GM21381 (cell line): ENCODE results near the gene ADARB1.

Experiments used
- ATAC-seq: cut with Tn5 transposase; IDR thresholded peaks from one replicate; pipeline ENCODE4 v1.9.1; 2021; ENCODE audit warnings: mild to moderate bottlenecking, moderate library complexity; ENCODE audit not compliant: unreplicated experiment

ADARB1 gene

DNA sequence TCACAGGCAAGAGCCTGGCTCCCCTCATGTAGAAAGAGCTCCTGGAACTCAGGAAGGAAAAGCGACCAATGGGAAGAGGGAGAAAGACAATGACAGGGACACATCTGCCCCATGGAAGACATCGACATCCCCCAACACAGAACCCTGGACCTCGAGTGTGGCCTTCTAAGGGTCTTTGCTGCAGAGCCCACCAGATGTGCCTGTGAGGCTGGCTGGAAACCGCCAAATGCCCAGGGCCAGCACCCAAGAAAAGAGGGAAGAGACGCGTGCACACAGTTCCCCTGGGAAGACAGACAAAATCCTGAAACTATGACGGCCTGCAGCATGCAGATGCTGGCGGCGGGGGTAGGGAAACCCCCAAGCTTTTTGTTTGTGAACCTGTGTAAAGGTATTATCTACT is 36.4 kb upstream of the ADARB1 start:
- no peak for ATAC-seq

DNA sequence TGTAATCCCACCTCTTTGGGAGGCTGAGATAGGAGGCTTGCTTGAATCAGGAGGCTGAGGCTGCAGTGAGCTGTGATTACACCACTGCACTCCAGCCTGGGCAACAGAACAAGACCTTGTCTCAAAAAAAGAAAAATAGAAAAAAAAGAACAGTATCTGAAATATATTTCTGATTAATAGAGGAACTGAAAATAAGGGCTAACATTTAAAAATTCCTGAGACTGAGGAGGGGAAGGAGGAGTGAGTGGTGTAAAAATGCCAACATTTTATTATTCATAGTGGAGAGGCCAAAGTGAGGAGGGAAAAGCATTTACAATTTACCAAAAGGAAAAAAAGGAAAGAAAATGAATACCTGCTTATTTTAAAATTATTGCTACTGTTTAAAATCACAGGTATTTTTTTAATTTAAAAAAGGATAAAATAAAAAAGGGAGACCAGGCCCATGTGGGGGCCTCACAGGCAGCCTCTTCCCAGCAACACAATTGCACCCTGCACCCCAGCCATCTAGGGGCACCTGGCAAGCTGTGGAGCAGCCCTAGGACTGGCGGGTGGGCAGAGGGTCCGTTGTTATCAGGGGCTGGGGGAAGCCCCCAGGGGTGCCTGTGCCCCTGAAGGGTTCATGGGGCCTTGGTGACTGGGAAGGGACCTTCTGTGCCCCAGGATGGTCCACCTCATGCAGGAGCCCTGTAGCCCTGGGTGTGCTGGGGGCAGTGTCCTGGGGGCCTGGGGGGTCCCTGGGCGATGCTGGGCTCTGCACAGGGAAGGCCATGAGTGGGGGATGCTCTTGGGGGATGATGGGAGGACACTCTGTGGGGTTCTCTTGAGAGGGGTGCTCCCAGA is 34.8 kb upstream of the ADARB1 start:
- no peak for ATAC-seq

- no peak for ATAC-seq
Measured at GRCh38 chr21:45040157-45040711, 34.1 kb upstream of the ADARB1 start.

GRCh38 chr21:45040739-45041138 is 33.6 kb upstream of the ADARB1 start:
- no peak for ATAC-seq

- no peak for ATAC-seq
Measured at GRCh38 chr21:45041351-45041805, 33.0 kb upstream of the ADARB1 start.

DNA sequence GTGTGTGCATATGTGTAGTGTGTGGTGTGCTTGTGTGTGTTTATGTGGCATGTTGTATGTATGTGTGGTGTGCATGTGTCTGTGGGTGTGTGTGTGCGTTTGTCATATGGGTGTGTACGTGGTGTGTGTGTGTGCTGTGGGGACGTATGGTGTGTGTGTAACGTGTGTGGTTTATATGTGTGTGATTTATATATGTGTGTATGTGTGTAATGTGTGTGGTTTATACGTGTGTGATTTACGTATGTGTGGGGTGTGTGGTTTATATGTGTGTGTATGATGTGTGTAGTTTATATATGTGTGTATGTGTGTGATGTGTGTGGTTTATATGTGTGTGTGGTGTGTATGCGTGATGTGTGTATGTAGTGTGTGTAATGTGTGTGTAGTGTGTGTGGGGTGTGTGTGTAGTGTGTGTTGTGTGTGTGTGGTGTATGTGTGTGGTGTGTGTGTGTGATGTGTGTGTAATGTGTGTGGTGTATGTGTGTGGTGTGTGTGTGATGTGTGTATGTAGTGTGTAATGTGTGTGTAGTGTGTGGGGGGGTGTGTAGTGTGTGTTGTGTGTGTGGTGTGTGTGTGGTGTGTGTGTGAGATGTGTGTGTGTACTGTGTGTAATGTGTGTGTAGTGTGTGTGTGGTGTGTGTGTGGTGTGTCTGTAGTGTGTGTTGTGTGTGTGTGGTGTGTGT is 32.3 kb upstream of the ADARB1 start:
- ATAC-seq: no peak

DNA sequence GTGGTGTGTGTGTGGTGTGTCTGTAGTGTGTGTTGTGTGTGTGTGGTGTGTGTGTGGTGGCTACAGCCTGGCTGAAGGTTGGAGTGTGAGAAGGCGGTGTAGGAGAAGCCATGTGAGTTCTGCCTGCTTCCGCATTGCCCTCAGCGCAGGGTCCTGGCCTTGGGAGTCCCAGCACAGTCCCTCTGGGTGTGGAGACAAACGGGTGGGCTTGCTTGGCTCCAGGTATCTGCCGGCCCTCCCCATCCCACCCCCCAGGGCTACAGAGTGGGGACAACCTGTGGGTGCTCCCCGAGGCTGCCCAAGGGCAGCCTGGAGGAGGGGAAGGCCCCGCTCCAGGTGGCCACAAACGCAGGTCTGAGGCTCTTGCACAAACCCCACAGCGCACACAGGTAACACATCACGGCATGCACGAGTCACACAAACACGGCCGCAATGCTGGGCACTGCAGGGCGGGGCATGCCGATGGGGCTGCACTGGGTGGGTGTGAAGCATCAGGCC is 31.7 kb upstream of the ADARB1 start:
- ATAC-seq: no peak

DNA sequence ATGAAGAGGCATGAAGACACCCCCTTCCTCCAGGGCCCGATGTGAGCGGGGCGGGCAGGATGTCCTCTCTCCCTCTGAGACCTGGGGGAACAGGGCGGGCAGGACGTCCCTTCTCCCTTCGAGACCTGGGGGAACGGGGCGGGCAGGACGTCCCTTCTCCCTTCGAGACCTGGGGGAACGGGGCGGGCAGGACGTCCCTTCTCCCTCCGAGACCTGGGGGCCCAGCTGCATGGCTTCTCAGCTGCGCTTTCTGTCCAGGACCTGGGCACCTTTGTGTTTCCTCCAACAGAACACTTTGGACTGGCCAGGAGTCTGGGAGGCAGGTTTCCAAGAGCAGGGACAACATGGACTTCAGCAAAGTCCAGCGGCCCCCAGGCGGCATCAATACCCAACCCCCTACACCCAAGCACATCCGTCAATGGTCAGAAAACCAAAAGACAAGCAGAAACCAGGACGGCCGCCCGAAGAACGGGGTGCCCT is 30.8 kb upstream of the ADARB1 start:
- ATAC-seq: no peak

DNA sequence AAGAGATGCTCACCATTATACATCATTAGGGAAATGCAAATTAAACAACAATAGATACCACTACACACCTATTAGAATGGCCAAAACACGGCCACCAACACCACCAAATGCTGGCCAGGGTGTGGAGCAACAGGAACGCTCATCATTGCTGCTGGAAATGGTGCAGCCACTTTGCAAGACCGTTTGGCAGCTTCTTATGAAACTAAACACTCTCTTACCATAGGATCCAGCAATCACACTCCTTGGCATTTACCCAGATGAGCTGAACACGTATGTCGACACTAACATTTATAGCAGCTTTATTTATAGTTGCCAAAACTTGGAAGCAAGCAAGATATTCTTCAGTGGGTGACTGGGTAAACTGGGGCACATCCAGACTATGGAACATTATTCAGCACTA is 28.9 kb upstream of the ADARB1 start:
- ATAC-seq: no peak

DNA sequence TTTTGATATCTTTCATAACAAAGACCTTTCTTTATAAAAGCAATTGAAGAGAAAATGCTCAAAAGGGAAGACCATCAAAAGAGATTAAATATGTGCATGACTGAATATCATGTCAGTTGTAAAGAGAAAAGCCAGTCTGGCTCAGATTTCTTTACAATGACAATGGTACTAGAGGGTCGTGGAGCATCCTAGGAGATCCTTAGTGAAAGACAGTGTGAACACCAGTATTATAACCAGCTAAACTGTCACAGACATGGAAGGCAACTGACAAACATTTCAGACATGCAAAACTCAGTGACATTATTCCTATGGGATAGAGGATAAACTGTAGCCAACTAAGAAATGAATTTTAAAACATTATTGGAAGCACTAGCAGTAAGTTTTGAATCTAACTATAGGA is 27.1 kb upstream of the ADARB1 start:
- ATAC-seq: no peak

- ATAC-seq: no peak
Measured at GRCh38 chr21:45048026-45048698, 26.2 kb upstream of the ADARB1 start.

GRCh38 chr21:45048968-45049367 is 25.4 kb upstream of the ADARB1 start:
- ATAC-seq: no peak

DNA sequence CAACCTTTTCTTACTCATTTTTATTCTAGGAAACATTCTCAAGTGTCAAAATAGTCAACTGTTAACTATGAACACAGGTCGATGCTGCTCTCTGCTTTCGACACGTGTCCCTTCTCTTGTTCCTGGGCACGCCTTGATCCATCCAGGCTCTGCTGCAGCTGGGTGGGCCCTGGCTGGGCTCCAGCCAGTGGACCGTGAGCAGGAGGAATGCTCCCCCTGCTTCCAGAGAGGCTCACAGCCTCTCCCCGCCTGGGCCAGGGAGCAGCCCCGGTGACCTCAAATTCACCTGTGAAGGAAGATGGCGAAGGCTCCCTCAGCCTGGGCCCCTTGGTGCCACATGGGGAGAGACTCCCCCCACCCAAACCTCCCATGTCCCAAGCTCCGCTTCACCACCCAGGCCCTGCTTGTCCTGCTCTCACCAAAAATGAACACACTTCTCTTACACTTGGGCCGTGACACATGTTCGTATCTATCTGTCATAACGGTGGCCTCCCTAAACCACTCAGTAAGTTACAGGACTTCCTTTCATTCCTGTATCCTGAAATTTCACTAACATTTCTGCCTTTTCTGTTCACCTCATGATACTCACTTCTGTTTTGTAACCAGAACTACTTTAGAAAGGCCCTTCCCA is 24.6 kb upstream of the ADARB1 start:
- ATAC-seq: no peak

GRCh38 chr21:45050345-45050796 is 24.0 kb upstream of the ADARB1 start:
- ATAC-seq: no peak

- no peak for ATAC-seq
Measured at GRCh38 chr21:45050797-45051489, 23.4 kb upstream of the ADARB1 start.

DNA sequence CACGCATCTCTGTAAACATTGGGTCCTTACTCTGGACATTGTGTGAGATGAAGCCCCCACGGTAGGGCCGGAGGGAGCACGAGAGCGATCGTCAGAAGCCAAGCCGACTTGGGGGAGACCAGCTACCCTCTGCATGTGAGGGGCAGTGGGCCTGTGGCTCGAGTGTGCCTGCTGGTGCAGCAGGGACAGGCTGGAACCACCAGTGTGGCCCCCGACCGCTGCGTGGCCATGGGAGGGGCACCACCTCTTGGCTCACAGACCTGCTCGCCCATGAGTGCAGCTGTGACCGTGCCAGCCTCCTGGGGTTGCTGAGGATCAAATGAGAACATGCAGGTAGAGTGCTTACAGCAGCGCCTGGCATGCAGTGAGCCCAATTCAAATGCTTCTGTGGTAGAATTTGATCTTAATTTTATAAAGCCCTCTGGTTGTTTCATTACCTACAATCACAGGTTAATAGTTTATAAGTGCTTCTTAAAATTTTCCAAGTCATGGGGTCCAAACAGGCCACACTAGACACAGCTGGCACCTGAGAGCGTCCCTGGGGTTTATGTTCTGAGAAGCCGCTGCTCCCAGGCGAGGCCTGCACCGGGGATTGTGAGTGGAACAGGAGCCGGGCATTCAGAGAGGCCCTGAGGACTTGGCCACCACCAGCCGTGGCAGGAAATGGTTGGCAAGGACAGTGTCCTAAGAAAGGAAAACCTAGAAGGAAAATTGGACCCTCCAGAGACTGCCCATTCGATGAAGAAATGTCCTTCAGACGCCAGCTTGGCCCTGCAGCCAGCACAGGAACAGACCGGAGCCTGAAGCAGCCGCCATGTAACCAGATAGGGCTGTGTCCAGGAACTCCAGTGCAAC is 22.6 kb upstream of the ADARB1 start:
- no peak for ATAC-seq

- no peak for ATAC-seq
Measured at GRCh38 chr21:45052960-45053359, 21.4 kb upstream of the ADARB1 start.

DNA sequence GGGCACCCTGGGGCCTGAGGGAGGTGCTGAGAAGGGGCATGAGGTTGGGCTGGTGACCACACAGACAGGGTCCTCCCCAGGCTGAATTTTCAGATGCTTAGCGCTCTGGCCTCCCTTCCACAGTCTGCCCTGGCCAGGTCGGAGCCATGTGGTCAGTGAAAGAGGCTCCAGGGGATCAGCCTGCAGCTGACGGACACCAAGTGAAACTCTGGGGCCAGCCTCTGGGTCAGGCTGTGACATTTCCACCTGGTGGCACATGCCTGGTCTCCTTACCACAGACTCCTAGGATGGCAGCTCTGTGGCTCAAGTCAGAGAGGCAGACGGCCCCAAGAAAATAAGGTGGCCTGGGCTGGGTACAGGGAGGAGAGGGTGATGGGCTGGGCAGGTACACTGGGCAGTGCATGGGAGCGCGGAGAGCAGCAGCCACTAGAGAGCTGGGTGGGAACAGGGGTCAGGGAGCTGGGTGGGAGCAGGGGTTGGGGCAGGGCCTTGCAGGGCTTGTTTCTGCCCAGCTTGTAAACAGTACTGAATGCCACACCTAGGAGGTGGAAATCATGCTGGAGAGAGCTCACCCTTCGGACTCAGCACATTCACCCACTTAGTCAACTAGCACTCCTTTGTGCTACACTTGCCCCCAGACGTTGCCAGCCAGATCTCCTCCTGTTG is 20.7 kb upstream of the ADARB1 start:
- ATAC-seq: no peak
